Measurements from ENCODE around the gene SEPTIN10.
"Not testable (repeated sequence)": the region's sequence is repeated elsewhere in the genome, so short reads cannot be mapped to it uniquely, and the experiment has no call there.

The SEPTIN10 gene

GRCh38 chr2:109594246-109594885 lies 19.4 kb downstream of the SEPTIN10 start:
- no peak overlapping the region for H3K4me3 ChIP-seq (replicated peaks; ENCODE audit: low read depth, low read length)
- no peak for TF ChIP-seq CTCF (IDR thresholded peaks at IDR 0.05; ENCODE audit: low read length, missing control alignments)
- no peak for DNase-seq (ENCODE audit: low read depth)

- no peak for DNase-seq (ENCODE audit: low read depth)
- no peak for TF ChIP-seq CTCF (IDR thresholded peaks at IDR 0.05; ENCODE audit: low read length, missing control alignments)
- H3K4me3 ChIP-seq (replicated peaks; ENCODE audit: low read depth, low read length) = no peak overlapping the region
Observed at GRCh38 chr2:109592905-109593304, 20.9 kb downstream of the SEPTIN10 start.

GRCh38 chr2:109591206-109591605 lies 22.6 kb downstream of the SEPTIN10 start:
- no peak for TF ChIP-seq CTCF (IDR thresholded peaks at IDR 0.05; ENCODE audit: low read length, missing control alignments)
- DNase-seq (ENCODE audit: low read depth) = no peak
- H3K4me3 ChIP-seq (replicated peaks; ENCODE audit: low read depth, low read length) = no peak overlapping the region

- TF ChIP-seq CTCF (IDR thresholded peaks at IDR 0.05; ENCODE audit: low read length, missing control alignments) = no peak
- DNase-seq (ENCODE audit: low read depth) = no peak
- H3K4me3 ChIP-seq (replicated peaks; ENCODE audit: low read depth, low read length) = no peak overlapping the region
Observed at GRCh38 chr2:109586687-109587086, 27.1 kb downstream of the SEPTIN10 start.

GRCh38 chr2:109582928-109583895 lies 30.6 kb downstream of the SEPTIN10 start:
- TF ChIP-seq CTCF (IDR thresholded peaks at IDR 0.05; ENCODE audit: low read length, missing control alignments) = peak; percentile 34
- DNase-seq (ENCODE audit: low read depth) = peak; percentile 67
- no peak overlapping the region for H3K4me3 ChIP-seq (replicated peaks; ENCODE audit: low read depth, low read length)

- DNase-seq (ENCODE audit: low read depth); H3K4me3 ChIP-seq (replicated peaks; ENCODE audit: low read depth, low read length): not testable (repeated sequence)
Observed at GRCh38 chr2:109577630-109578029, 36.1 kb downstream of the SEPTIN10 start.

- DNase-seq (ENCODE audit: low read depth) = no peak
- no peak for TF ChIP-seq CTCF (IDR thresholded peaks at IDR 0.05; ENCODE audit: low read length, missing control alignments)
- H3K4me3 ChIP-seq (replicated peaks; ENCODE audit: low read depth, low read length) = no peak overlapping the region
Observed at GRCh38 chr2:109575373-109575772, 38.4 kb downstream of the SEPTIN10 start.

Measured in fibroblast of pulmonary artery (primary cell).